ENCODE measurements around the gene PTGER3.

GRCh38 chr1:70948396-70949017 is 99.1 kb downstream of the PTGER3 start:
- TF ChIP-seq TARDBP (IDR thresholded peaks at IDR 0.05) (no peak), ELF4 (IDR thresholded peaks at IDR 0.05) (no peak), FOXA1 (IDR thresholded peaks at IDR 0.05) (no peak), FOXK2 (IDR thresholded peaks at IDR 0.05) (no peak)
